IMR-90 (cell line): ENCODE measurements around the gene HOMEZ. TPM values are rescaled to one million over a fixed set of nuclear protein-coding genes. Genes with fewer than 3 reads are reported as not detected.
A peak's percentile ranks its signal among the peaks of the same experiment; 100 is the strongest.

ENCODE experiments used
- ATAC-seq: fragments of 200-7000 bp; cut with Tn5 transposase; 2 replicates; pipeline ENCODE4 v1.9.1; 2020; ENCODE audit warnings: low read depth, mild to moderate bottlenecking, moderate library complexity
- BruUV-seq: library from RNA; stranded (reverse); fragments of 400-500 nt; replicated peaks from 2 replicates; lab custom pipeline; 2021; lab: Mats Ljungman, UMichigan
- CTCF ChIA-PET: fragments of 300-600 bp; formaldehyde crosslinking; extraction: SDS; loops from one replicate; lab custom pipeline; 2021; ENCODE audit warnings: antibody characterized with exemption; lab: Yijun Ruan, JAX
- POLR2A ChIA-PET: fragments of 300-600 bp; sonication (Branson Sonifier 250); formaldehyde crosslinking; loops from one replicate; lab custom pipeline; 2022; ENCODE audit warnings: antibody characterized with exemption; ENCODE audit not compliant: unreplicated experiment; lab: Charles Lee
- DNase-seq: peaks from one replicate; pipeline ENCODE4 v3.0.0; 2013
- H2AFZ ChIP-seq: replicated peaks from 2 replicates; pipeline ENCODE3; 2013; ENCODE audit warnings: low read length, mild to moderate bottlenecking; ENCODE audit not compliant: poor library complexity
- H2AK5ac ChIP-seq: 2 replicates; pipeline ENCODE4 v1.6.1; 2013; ENCODE audit warnings: low read depth, low read length, inconsistent platforms
- H2AK9ac ChIP-seq: replicated peaks from 2 replicates; pipeline ENCODE3; 2013; ENCODE audit warnings: mild to moderate bottlenecking, low read depth, low read length, moderate library complexity; ENCODE audit not compliant: poor library complexity
- H2BK120ac ChIP-seq: 2 replicates; pipeline ENCODE4 v1.6.1; 2013; ENCODE audit warnings: low read depth, low read length, inconsistent platforms
- H2BK15ac ChIP-seq: 3 replicates; pipeline ENCODE4 v1.6.1; 2013; ENCODE audit warnings: low read depth, low read length, inconsistent platforms
- H2BK20ac ChIP-seq: 2 replicates; pipeline ENCODE4 v1.6.1; 2013; ENCODE audit warnings: low read depth, mild to moderate bottlenecking, inconsistent platforms, low read length, moderate library complexity
- H2BK5ac ChIP-seq: 2 replicates; pipeline ENCODE4 v1.6.1; 2013; ENCODE audit warnings: mild to moderate bottlenecking, low read depth, low read length, inconsistent platforms; ENCODE audit not compliant: poor library complexity, severe bottlenecking
- H3K14ac ChIP-seq: replicated peaks from 2 replicates; pipeline ENCODE4 v1.6.1; 2013; ENCODE audit warnings: low read depth, low read length, inconsistent platforms
- H3K18ac ChIP-seq: 2 replicates; pipeline ENCODE4 v1.6.1; 2013; ENCODE audit warnings: low read depth, low read length, control low read depth
- H3K23ac ChIP-seq: 2 replicates; pipeline ENCODE4 v1.6.1; 2013; ENCODE audit warnings: low read depth, low read length, inconsistent platforms
- H3K27ac ChIP-seq: 2 replicates; pipeline ENCODE4 v1.5.1; 2013; ENCODE audit warnings: mild to moderate bottlenecking, control low read depth, low read length; ENCODE audit not compliant: insufficient read depth
- H3K27me3 ChIP-seq: 2 replicates; pipeline ENCODE4 v1.6.1; 2013; ENCODE audit warnings: low read length; ENCODE audit not compliant: control insufficient read depth, insufficient read depth
- H3K36me3 ChIP-seq: 2 replicates; pipeline ENCODE4 v1.6.1; 2013; ENCODE audit warnings: low read length, mixed read lengths; ENCODE audit not compliant: control insufficient read depth, insufficient read depth
- H3K4ac ChIP-seq: 2 replicates; pipeline ENCODE4 v1.6.1; 2013; ENCODE audit warnings: low read depth, low read length, inconsistent platforms
- H3K4me1 ChIP-seq: 2 replicates; pipeline ENCODE4 v1.6.1; 2013; ENCODE audit warnings: low read length, mixed read lengths; ENCODE audit not compliant: control insufficient read depth, insufficient read depth
- H3K4me2 ChIP-seq: 2 replicates; pipeline ENCODE4 v1.6.1; 2013; ENCODE audit warnings: low read depth, mild to moderate bottlenecking, control low read depth, low read length, moderate library complexity
- H3K4me3 ChIP-seq: 2 replicates; pipeline ENCODE4 v1.5.1; 2013; ENCODE audit warnings: low read depth, mild to moderate bottlenecking, control low read depth, low read length, moderate library complexity; ENCODE audit not compliant: insufficient read depth
- H3K56ac ChIP-seq: 2 replicates; pipeline ENCODE4 v1.6.1; 2013; ENCODE audit warnings: low read length, inconsistent platforms; ENCODE audit not compliant: insufficient read depth; ENCODE audit errors: extremely low read depth
- H3K79me1 ChIP-seq, 2 experiments: 2 replicates each; pipeline ENCODE4 v1.6.1; 2013; ENCODE audit warnings: low read length in 2 of 2, inconsistent platforms in 1 of 2, low read depth in 1 of 2
- H3K9ac ChIP-seq: 2 replicates; pipeline ENCODE4 v1.6.1; 2013; ENCODE audit warnings: low read depth, low read length, control low read depth
- H3K9me1 ChIP-seq: 2 replicates; pipeline ENCODE4 v1.6.1; 2013; ENCODE audit warnings: low read length, inconsistent platforms; ENCODE audit not compliant: insufficient read depth
- H3K9me3 ChIP-seq: 2 replicates; pipeline ENCODE4 v1.6.1; 2013; ENCODE audit warnings: low read length; ENCODE audit not compliant: control insufficient read depth, insufficient read depth
- H4K20me1 ChIP-seq: 2 replicates; pipeline ENCODE4 v1.6.1; 2013; ENCODE audit warnings: low read length, inconsistent platforms; ENCODE audit not compliant: insufficient read depth
- H4K5ac ChIP-seq: 2 replicates; pipeline ENCODE4 v1.6.1; 2013; ENCODE audit warnings: mild to moderate bottlenecking, low read depth, low read length, control low read depth
- H4K8ac ChIP-seq, 2 experiments: 2 replicates each; pipeline ENCODE4 v1.6.1; 2013; ENCODE audit warnings: low read depth in 2 of 2, low read length in 2 of 2, control low read depth in 1 of 2, inconsistent platforms in 1 of 2
- H4K91ac ChIP-seq: 2 replicates; pipeline ENCODE4 v1.6.1; 2013; ENCODE audit warnings: low read depth, low read length, inconsistent platforms; ENCODE audit not compliant: insufficient read depth
- MAZ ChIP-seq: IDR thresholded peaks from 2 replicates; pipeline ENCODE4 v1.6.1; 2012; ENCODE audit warnings: low read depth, mild to moderate bottlenecking, low read length, improper control_type of control experiment, moderate library complexity, borderline replicate concordance
- RCOR1 ChIP-seq: IDR thresholded peaks from 2 replicates; pipeline ENCODE4 v1.6.1; 2012; ENCODE audit warnings: mild to moderate bottlenecking, low read length, improper control_type of control experiment; ENCODE audit not compliant: insufficient replicate concordance
- WGBS, 2 experiments: methylation state at CpG; one replicate each; pipeline versions ENCODE4 v1.1.5 to v1.1.7; 2013; ENCODE audit warnings: missing lambda C conversion rate in 2 of 2; ENCODE audit not compliant: insufficient read length in 1 of 2; ENCODE audit errors: extremely low coverage in 2 of 2; 5-methylcytosine and 5-hydroxymethylcytosine counted together
- dilution Hi-C: fragments of 300-500 bp; cut with HindIII; formaldehyde crosslinking; loops from one replicate; pipeline ENCODE4 v1.14.3; 2018; ENCODE audit warnings: low sequenced_read_pairs; ENCODE audit not compliant: unreplicated experiment
- in situ Hi-C: fragments of 300-500 bp; cut with MboI; formaldehyde crosslinking; loops from 3 replicates; pipeline ENCODE4 v1.14.3; 2019; ENCODE audit warnings: low sequenced_read_pairs, inconsistent platforms, mixed read lengths
- intact Hi-C: fragments of 100-400 bp; cut with micrococcal nuclease; formaldehyde crosslinking; loops from 2 replicates; pipeline ENCODE4 v1.10.0; 2022
- polyA plus RNA-seq, 3 experiments: library from polyadenylated mRNA; depleted of rRNA; stranded (reverse); fragments of >200 nt; gene quantifications; 2 replicates each; pipeline ENCODE4 v1.2.3, GENCODE V29; 2012; ENCODE audit warnings: low replicate concordance in 1 of 3
- total RNA-seq: library from RNA; depleted of rRNA; stranded (reverse); fragments of >200 nt; gene quantifications from 2 replicates; pipeline ENCODE4 v1.2.3, GENCODE V29; 2012

The HOMEZ gene
- total and polyA plus RNA-seq, 2 of the 4 experiments (the other 2 are of a cell fraction): 7.7 to 9.7 TPM

DNA sequence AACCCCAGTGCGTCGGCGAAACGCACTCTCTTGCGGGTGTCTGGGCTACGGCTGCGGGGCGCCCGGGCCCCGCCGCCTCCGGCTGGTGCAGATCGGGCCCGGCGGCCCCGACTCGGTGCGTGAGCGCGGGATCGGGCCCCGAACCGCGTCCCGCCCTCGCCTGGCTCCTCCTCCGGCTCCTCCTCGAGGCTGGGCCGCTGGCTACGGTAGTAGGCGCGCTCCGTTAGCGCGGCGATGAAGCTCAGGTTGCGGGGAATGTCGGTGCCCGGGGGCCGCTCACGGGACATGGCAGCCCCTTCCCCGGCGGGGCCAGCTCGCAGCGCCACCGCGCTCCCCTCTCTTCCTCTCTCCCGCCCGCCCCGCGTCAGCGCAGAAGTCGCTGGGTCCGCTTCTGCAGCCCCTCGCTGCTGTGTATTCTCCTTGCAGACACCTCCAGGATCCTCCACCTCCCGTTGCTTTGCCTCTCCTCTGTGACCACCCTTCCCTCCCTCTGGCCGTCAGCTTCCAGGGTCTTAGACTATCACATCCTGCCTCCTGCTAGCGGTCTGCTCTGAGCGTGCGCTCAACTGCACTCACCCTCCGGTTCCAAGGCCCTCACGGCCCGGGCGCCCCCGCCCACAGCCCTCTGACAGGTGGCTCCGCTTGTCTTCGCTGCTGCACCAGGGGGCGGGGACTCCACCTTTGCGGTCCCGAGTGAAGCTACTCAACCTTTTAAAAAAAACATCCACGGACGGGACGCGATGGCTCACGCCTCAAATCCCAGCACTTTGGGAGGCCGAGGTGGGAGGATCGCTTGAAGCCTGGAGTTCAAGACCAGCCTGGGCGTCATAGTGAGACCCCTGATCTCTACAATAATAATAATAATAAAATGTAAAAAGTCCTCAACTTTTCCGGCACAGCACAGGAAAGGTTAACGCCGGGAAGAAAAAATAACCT is 16.6 kb upstream of the HOMEZ start, which contains the start of gene PPP1R3E:
Gene PPP1R3E (minus strand): TSS at position 570 of the 936 bp plus-strand sequence. CDS start 283 bp downstream, at position 287.
- intact Hi-C loops: loop anchor here (10.0 kb wide), 1 partner anchor 748 kb away; no protein-coding TSS in a partner anchor
- Histone ChIP-seq H3K4me2 (peak within 1 kb of the TSS; percentile 98), H4K8ac (peak within 1 kb of the TSS; percentile 64 to 67; a peak in 3 of 4 replicates), H2BK5ac (peak within 1 kb of the TSS; percentile 53), H3K79me1 (peaks cover 7 to 25% of the 10 kb centered on the region in 2 experiments; a peak in 3 of 4 replicates), H2AFZ (peak within 1 kb of the TSS; percentile 97), H2AK9ac (peak within 1 kb of the TSS; percentile 77), H3K23ac (peak within 1 kb of the TSS; percentile 69), H4K5ac (no peak within 1 kb of the TSS; the same call in 1 of the 2 replicates), H2BK15ac (no peak within 1 kb of the TSS; the same call in 2 of the 3 replicates), H3K36me3 (no peaks in the 10 kb centered on the region), H4K91ac (peak within 1 kb of the TSS; percentile 35; the same call in 1 of the 2 replicates), H3K27ac (peak within 1 kb of the TSS; percentile 67), H3K9ac (peak within 1 kb of the TSS; percentile 81), H3K14ac (no peak within 1 kb of the TSS), H2BK120ac (peak within 1 kb of the TSS; percentile 5; the same call in 1 of the 2 replicates), H3K18ac (no peak within 1 kb of the TSS), H3K4ac (peak within 1 kb of the TSS; percentile 58), H3K27me3 (no peaks in the 10 kb centered on the region), H2BK20ac (no peak within 1 kb of the TSS; the same call in 1 of the 2 replicates), H3K56ac (no peak within 1 kb of the TSS), H3K9me3 (no peaks in the 10 kb centered on the region), H3K4me3 (peak within 1 kb of the TSS; percentile 60), H3K4me1 (peaks cover 4% of the 10 kb centered on the region), H3K9me1 (no peaks in the 10 kb centered on the region), H2AK5ac (peak within 1 kb of the TSS; percentile 45; the same call in 1 of the 2 replicates), H4K20me1 (peaks cover 3% of the 10 kb centered on the region; the same call in 1 of the 2 replicates)
- dilution Hi-C loops: no loop called here
- ChIA-PET CTCF (interaction anchor here (3.6 kb wide), 1 partner anchor 181 kb away, joined by 10 read pairs; no protein-coding TSS in a partner anchor), POLR2A (interaction anchor here (1.5 kb wide), 1 partner anchor 9 kb away, joined by 3 read pairs; no protein-coding TSS in a partner anchor)
- ATAC-seq (peak; percentile 40), DNase-seq (peak; percentile 41)
- no TSS peak for BruUV-seq
- 0% methylated on average over 43 of the region's 81 CpGs; no CpG with 5 or more reads in 1 of the 2 experiments for WGBS, 2 experiments
- TF ChIP-seq RCOR1: peak; percentile 23
- no peak for TF ChIP-seq MAZ
- in situ Hi-C loops: loop anchor here (10.0 to 25.0 kb wide), 4 partner anchors 188 to 1135 kb away; partner anchors contain the start of genes CBLN3, CEBPE, EMC9 and FITM1
